ENCODE results near the gene TUBG1. TPM values are rescaled to one million over a fixed set of nuclear protein-coding genes. Genes with fewer than 3 reads are reported as not detected.

Gene TUBG1
- total and polyA plus RNA-seq, 2 of the 4 experiments (the other 2 are of a cell fraction), result 38.9 to 94.5 TPM

DNA sequence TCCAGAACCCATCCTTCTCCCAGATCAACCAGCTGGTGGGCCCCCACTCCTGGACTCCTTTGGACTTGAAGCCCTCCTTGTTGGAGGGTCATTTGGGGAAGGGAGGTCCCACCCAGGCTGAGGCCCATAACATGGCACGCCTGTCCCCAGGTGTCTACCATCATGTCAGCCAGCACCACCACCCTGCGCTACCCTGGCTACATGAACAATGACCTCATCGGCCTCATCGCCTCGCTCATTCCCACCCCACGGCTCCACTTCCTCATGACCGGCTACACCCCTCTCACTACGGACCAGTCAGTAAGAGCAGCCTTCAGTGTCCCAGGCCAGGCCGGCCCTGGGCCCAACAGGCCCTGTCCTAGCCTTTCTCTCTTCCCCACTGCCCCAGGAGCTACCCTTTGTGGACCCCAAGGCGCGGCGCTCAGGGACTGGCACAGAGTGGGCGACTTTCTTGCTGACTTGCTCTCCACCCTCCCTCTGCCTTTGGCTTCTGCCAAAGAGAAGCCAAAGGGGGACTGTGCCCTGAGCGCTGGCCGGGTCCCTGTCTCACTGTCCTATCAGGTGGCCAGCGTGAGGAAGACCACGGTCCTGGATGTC, 4.3 kb downstream of the TUBG1 start:
- WGBS, 2 experiments (ENCODE audit: extremely low coverage in 2 of 2, insufficient read length in 1 of 2), result 94% methylated on average over 10 of the region's 17 CpGs; no CpG with 5 or more reads in 1 of the 2 experiments
- peaks cover 34% of the 10 kb centered on the region for H3K36me3 ChIP-seq (ENCODE audit: control insufficient read depth, insufficient read depth, low read length)

More for the DNA sequence above, 4.3 kb downstream of the TUBG1 start:
- Histone ChIP-seq H3K27ac (ENCODE audit: insufficient read depth, low read length) (no peak overlapping the region), H3K4me2 (ENCODE audit: low read depth, low read length) (no peak overlapping the region), H3K9me3 (ENCODE audit: control insufficient read depth, insufficient read depth, low read length) (no peaks in the 10 kb centered on the region), H2AFZ (replicated peaks; ENCODE audit: low read length, poor library complexity) (no peak overlapping the region), H4K20me1 (ENCODE audit: insufficient read depth, low read length) (peaks cover 2% of the 10 kb centered on the region; the same call in 1 of the 2 replicates), H2BK5ac (ENCODE audit: low read depth, low read length, poor library complexity, severe bottlenecking) (no peak overlapping the region), H2BK15ac (ENCODE audit: low read depth, low read length) (no peak overlapping the region), H3K14ac (replicated peaks; ENCODE audit: low read depth, low read length) (no peak overlapping the region), H4K5ac (ENCODE audit: low read depth, low read length) (no peak overlapping the region), H3K4ac (ENCODE audit: low read depth, low read length) (no peak overlapping the region), H4K8ac (ENCODE audit: low read depth in 2 of 2, low read length in 2 of 2) (no peak overlapping the region), H3K56ac (ENCODE audit: extremely low read depth, insufficient read depth, low read length) (no peak overlapping the region), H2BK120ac (ENCODE audit: low read depth, low read length) (no peak overlapping the region), H3K4me3 (ENCODE audit: insufficient read depth, low read depth, low read length) (no peak overlapping the region), H3K79me1 (ENCODE audit: low read depth in 1 of 2, low read length in 2 of 2) (peaks cover 12 to 27% of the 10 kb centered on the region in 2 experiments), H4K91ac (ENCODE audit: insufficient read depth, low read depth, low read length) (no peak overlapping the region), H3K4me1 (ENCODE audit: control insufficient read depth, insufficient read depth, low read length) (peaks cover 3% of the 10 kb centered on the region), H3K9ac (ENCODE audit: low read depth, low read length) (no peak overlapping the region), H3K18ac (ENCODE audit: low read depth, low read length) (no peak overlapping the region), H3K27me3 (ENCODE audit: control insufficient read depth, insufficient read depth, low read length) (no peaks in the 10 kb centered on the region), H2BK20ac (ENCODE audit: low read depth, low read length) (no peak overlapping the region), H3K23ac (ENCODE audit: low read depth, low read length) (no peak overlapping the region), H2AK5ac (ENCODE audit: low read depth, low read length) (no peak overlapping the region), H2AK9ac (replicated peaks; ENCODE audit: low read depth, low read length, poor library complexity) (no peak overlapping the region), H3K9me1 (ENCODE audit: insufficient read depth, low read length) (peaks cover 4% of the 10 kb centered on the region; the same call in 1 of the 2 replicates)
- no peak for ATAC-seq (ENCODE audit: low read depth)
- intact Hi-C loops (cut with micrococcal nuclease), result no loop called here
- BruUV-seq (replicated peaks), result no TSS peak
- DNase-seq, result no peak
- dilution Hi-C loops (cut with HindIII; ENCODE audit: low sequenced_read_pairs, unreplicated experiment), result no loop called here
- in situ Hi-C loops (cut with MboI; ENCODE audit: low sequenced_read_pairs), result no loop called here
- POLR2A ChIA-PET (ENCODE audit: unreplicated experiment), result no interaction called here
- CTCF ChIA-PET, result no interaction called here
- TF ChIP-seq RFX5 (IDR thresholded peaks at IDR 0.05; ENCODE audit: low read depth, low read length) (no peak), RCOR1 (IDR thresholded peaks at IDR 0.05; ENCODE audit: insufficient replicate concordance, low read length) (no peak), RAD21 (IDR thresholded peaks at IDR 0.05; ENCODE audit: low read length) (no peak), CHD1 (IDR thresholded peaks at IDR 0.05; ENCODE audit: low read depth, low read length) (no peak), MXI1 (IDR thresholded peaks at IDR 0.05; ENCODE audit: borderline replicate concordance, low read depth, low read length) (no peak), NFE2L2 (IDR thresholded peaks at IDR 0.05; ENCODE audit: low read depth, low read length) (no peak), MAZ (IDR thresholded peaks at IDR 0.05; ENCODE audit: borderline replicate concordance, low read depth, low read length) (no peak), MAFK (IDR thresholded peaks at IDR 0.05; ENCODE audit: low read depth, low read length) (no peak), BHLHE40 (IDR thresholded peaks at IDR 0.05; ENCODE audit: low read depth, low read length) (no peak), SMC3 (IDR thresholded peaks at IDR 0.05; ENCODE audit: low read depth, low read length) (no peak), FOS (IDR thresholded peaks at IDR 0.05; ENCODE audit: low read depth, low read length) (no peak), CEBPB (IDR thresholded peaks at IDR 0.05; ENCODE audit: low read depth, low read length) (no peak), POLR2A (IDR thresholded peaks at IDR 0.05; ENCODE audit: low read depth, low read length) (no peak)
- TF ChIP-seq, protein P1, sequence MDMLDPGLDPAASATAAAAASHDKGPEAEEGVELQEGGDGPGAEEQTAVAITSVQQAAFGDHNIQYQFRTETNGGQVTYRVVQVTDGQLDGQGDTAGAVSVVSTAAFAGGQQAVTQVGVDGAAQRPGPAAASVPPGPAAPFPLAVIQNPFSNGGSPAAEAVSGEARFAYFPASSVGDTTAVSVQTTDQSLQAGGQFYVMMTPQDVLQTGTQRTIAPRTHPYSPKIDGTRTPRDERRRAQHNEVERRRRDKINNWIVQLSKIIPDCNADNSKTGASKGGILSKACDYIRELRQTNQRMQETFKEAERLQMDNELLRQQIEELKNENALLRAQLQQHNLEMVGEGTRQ (IDR thresholded peaks at IDR 0.05; ENCODE audit: low read depth, low read length), result no peak
- TF ChIP-seq, protein P2, sequence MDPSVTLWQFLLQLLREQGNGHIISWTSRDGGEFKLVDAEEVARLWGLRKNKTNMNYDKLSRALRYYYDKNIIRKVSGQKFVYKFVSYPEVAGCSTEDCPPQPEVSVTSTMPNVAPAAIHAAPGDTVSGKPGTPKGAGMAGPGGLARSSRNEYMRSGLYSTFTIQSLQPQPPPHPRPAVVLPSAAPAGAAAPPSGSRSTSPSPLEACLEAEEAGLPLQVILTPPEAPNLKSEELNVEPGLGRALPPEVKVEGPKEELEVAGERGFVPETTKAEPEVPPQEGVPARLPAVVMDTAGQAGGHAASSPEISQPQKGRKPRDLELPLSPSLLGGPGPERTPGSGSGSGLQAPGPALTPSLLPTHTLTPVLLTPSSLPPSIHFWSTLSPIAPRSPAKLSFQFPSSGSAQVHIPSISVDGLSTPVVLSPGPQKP (IDR thresholded peaks at IDR 0.05; ENCODE audit: borderline replicate concordance, low read depth, low read length), result no peak
- TF ChIP-seq, protein P3, sequence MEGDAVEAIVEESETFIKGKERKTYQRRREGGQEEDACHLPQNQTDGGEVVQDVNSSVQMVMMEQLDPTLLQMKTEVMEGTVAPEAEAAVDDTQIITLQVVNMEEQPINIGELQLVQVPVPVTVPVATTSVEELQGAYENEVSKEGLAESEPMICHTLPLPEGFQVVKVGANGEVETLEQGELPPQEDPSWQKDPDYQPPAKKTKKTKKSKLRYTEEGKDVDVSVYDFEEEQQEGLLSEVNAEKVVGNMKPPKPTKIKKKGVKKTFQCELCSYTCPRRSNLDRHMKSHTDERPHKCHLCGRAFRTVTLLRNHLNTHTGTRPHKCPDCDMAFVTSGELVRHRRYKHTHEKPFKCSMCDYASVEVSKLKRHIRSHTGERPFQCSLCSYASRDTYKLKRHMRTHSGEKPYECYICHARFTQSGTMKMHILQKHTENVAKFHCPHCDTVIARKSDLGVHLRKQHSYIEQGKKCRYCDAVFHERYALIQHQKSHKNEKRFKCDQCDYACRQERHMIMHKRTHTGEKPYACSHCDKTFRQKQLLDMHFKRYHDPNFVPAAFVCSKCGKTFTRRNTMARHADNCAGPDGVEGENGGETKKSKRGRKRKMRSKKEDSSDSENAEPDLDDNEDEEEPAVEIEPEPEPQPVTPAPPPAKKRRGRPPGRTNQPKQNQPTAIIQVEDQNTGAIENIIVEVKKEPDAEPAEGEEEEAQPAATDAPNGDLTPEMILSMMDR (conservative IDR thresholded peaks at IDR 0.05; ENCODE audit: low read depth, low read length), result no peak
